ENCODE results near the gene ERN2.

The ERN2 gene

GRCh38 chr16:23716484-23716883, 3.5 kb upstream of the ERN2 start:
- Histone ChIP-seq H2AFZ (ENCODE audit: low read length) (no peak overlapping the region), H3F3A (ENCODE audit: low read depth) (no peaks in the 10 kb centered on the region), H3K4me3 (ENCODE audit: low read length, poor library complexity, severe bottlenecking) (no peak overlapping the region), H3K27me3 (ENCODE audit: insufficient read depth, low read length, poor library complexity, severe bottlenecking) (no peaks in the 10 kb centered on the region), H4K20me1 (ENCODE audit: insufficient read depth, low read length, poor library complexity, severe bottlenecking) (no peaks in the 10 kb centered on the region), H3K4me1 (ENCODE audit: insufficient read depth, low read length, poor library complexity, severe bottlenecking) (no peaks in the 10 kb centered on the region), H3K36me3 (ENCODE audit: insufficient read depth, low read length) (no peaks in the 10 kb centered on the region), H3K4me2 (ENCODE audit: low read depth, low read length, poor library complexity, severe bottlenecking) (no peak overlapping the region), H3K79me2 (ENCODE audit: insufficient read depth, low read length) (no peaks in the 10 kb centered on the region), H3K9me3 (ENCODE audit: insufficient read depth, low read depth, low read length) (no peaks in the 10 kb centered on the region), H3K9ac (ENCODE audit: low read depth, low read length, poor library complexity, severe bottlenecking) (no peak overlapping the region), H3K9me2 (replicated peaks; ENCODE audit: low read depth, low read length) (no peaks in the 10 kb centered on the region)
- TF ChIP-seq CTCF (conservative IDR thresholded peaks at IDR 0.05; ENCODE audit: low read length) (no peak), EZH2phosphoT487 (IDR thresholded peaks at IDR 0.05; ENCODE audit: borderline replicate concordance) (no peak)

- Histone ChIP-seq H3K4me2 (ENCODE audit: low read depth, low read length, poor library complexity, severe bottlenecking) (no peak overlapping the region), H3K4me1 (ENCODE audit: insufficient read depth, low read length, poor library complexity, severe bottlenecking) (no peaks in the 10 kb centered on the region), H3K79me2 (ENCODE audit: insufficient read depth, low read length) (no peaks in the 10 kb centered on the region), H3K9me3 (ENCODE audit: insufficient read depth, low read depth, low read length) (no peaks in the 10 kb centered on the region), H3K9me2 (replicated peaks; ENCODE audit: low read depth, low read length) (no peaks in the 10 kb centered on the region), H3F3A (ENCODE audit: low read depth) (no peaks in the 10 kb centered on the region), H2AFZ (ENCODE audit: low read length) (no peak overlapping the region), H3K9ac (ENCODE audit: low read depth, low read length, poor library complexity, severe bottlenecking) (no peak overlapping the region), H3K27me3 (ENCODE audit: insufficient read depth, low read length, poor library complexity, severe bottlenecking) (no peaks in the 10 kb centered on the region), H3K36me3 (ENCODE audit: insufficient read depth, low read length) (no peaks in the 10 kb centered on the region), H4K20me1 (ENCODE audit: insufficient read depth, low read length, poor library complexity, severe bottlenecking) (no peaks in the 10 kb centered on the region), H3K4me3 (ENCODE audit: low read length, poor library complexity, severe bottlenecking) (no peak overlapping the region)
- TF ChIP-seq CTCF (conservative IDR thresholded peaks at IDR 0.05; ENCODE audit: low read length), result no peak
- no peak for TF ChIP-seq EZH2phosphoT487 (IDR thresholded peaks at IDR 0.05; ENCODE audit: borderline replicate concordance)
These were observed 1.2 kb downstream of the ERN2 start for GRCh38 chr16:23711785-23712184.

GRCh38 chr16:23710504-23710903, 2.5 kb downstream of the ERN2 start:
- H3K9me2 ChIP-seq (replicated peaks; ENCODE audit: low read depth, low read length), result no peaks in the 10 kb centered on the region
- no peak for TF ChIP-seq CTCF (conservative IDR thresholded peaks at IDR 0.05; ENCODE audit: low read length)
- TF ChIP-seq EZH2phosphoT487 (IDR thresholded peaks at IDR 0.05; ENCODE audit: borderline replicate concordance), result no peak
- no peaks in the 10 kb centered on the region for H3K36me3 ChIP-seq (ENCODE audit: insufficient read depth, low read length)
- H3K4me3 ChIP-seq (ENCODE audit: low read length, poor library complexity, severe bottlenecking), result no peak overlapping the region
- no peaks in the 10 kb centered on the region for H4K20me1 ChIP-seq (ENCODE audit: insufficient read depth, low read length, poor library complexity, severe bottlenecking)
- no peaks in the 10 kb centered on the region for H3K9me3 ChIP-seq (ENCODE audit: insufficient read depth, low read depth, low read length)
- H2AFZ ChIP-seq (ENCODE audit: low read length), result no peak overlapping the region
- no peaks in the 10 kb centered on the region for H3K4me1 ChIP-seq (ENCODE audit: insufficient read depth, low read length, poor library complexity, severe bottlenecking)
- no peaks in the 10 kb centered on the region for H3F3A ChIP-seq (ENCODE audit: low read depth)
- no peaks in the 10 kb centered on the region for H3K79me2 ChIP-seq (ENCODE audit: insufficient read depth, low read length)
- H3K27me3 ChIP-seq (ENCODE audit: insufficient read depth, low read length, poor library complexity, severe bottlenecking), result no peaks in the 10 kb centered on the region
- no peak overlapping the region for H3K4me2 ChIP-seq (ENCODE audit: low read depth, low read length, poor library complexity, severe bottlenecking)
- no peak overlapping the region for H3K9ac ChIP-seq (ENCODE audit: low read depth, low read length, poor library complexity, severe bottlenecking)

Measured in Loucy (cell line).